ENCODE data around the gene DICER1. TPM values are rescaled to one million over a fixed set of nuclear protein-coding genes. Genes with fewer than 3 reads are reported as not detected.

Gene DICER1
- total and polyA plus RNA-seq, 8 donors = 5.7 to 37.8 (median 24.6) TPM

- intact Hi-C loops (cut with DNase I) = no loop called here
- TF ChIP-seq, protein P1, sequence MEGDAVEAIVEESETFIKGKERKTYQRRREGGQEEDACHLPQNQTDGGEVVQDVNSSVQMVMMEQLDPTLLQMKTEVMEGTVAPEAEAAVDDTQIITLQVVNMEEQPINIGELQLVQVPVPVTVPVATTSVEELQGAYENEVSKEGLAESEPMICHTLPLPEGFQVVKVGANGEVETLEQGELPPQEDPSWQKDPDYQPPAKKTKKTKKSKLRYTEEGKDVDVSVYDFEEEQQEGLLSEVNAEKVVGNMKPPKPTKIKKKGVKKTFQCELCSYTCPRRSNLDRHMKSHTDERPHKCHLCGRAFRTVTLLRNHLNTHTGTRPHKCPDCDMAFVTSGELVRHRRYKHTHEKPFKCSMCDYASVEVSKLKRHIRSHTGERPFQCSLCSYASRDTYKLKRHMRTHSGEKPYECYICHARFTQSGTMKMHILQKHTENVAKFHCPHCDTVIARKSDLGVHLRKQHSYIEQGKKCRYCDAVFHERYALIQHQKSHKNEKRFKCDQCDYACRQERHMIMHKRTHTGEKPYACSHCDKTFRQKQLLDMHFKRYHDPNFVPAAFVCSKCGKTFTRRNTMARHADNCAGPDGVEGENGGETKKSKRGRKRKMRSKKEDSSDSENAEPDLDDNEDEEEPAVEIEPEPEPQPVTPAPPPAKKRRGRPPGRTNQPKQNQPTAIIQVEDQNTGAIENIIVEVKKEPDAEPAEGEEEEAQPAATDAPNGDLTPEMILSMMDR (IDR thresholded peaks at IDR 0.05) = no peak
- no peaks in the 10 kb centered on the region for H3K9me3 ChIP-seq
- DNase-seq = no peak
- H3K27me3 ChIP-seq = no peaks in the 10 kb centered on the region
- no peaks in the 10 kb centered on the region for H3K4me1 ChIP-seq
- no peak overlapping the region for H3K27ac ChIP-seq
- ATAC-seq = no peak
- no peak for FAIRE-seq
- WGBS, 2 donors = 98 to 99% methylated on average over 6 of the region's 6 CpGs
- no peak overlapping the region for H3K4me3 ChIP-seq
- H3K36me3 ChIP-seq = peaks cover 0 to 21% (median 0%) of the 10 kb centered on the region in 3 donors
Measured at GRCh38 chr14:95192311-95192710, 35.0 kb upstream of the DICER1 start.

DNA sequence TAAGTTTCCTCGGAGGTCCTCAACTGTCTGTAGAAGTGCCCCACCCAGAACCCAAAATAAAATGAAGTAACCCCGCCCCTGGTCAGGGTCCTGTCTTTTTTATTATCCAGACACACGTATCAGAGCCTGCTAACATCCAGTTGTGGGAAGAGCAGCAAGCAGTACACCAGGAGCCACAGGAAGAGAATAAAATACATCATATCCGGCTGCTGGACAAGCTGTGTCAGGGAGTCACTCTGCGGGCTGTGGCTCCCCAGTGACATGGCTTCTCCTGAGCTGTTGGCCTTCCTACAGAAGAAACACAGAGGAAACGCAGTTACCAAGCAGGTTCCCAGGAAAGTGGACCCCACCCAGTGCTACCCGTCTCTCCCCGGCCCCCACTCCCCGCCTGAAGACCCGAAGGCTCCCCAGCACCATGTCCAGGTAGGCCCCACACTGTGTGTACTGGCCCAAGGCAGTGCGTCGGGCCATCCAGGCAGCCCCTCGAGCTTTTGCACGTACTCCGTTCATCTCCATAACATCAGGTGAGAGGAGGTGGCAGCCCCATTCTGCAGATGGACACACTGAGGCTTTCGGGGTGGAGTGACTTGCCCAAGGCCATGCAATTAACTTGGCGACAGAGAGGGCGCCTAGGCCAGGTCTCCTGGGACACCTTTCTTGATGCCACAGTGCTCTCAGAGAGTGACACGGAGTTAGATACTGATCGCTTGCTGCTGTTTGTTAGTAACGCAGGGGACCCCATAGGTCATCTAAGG lies 34.3 kb upstream of the DICER1 start:
- Histone ChIP-seq H3K4me1 (no peaks in the 10 kb centered on the region), H3K4me3 (no peak overlapping the region), H3K27me3 (no peaks in the 10 kb centered on the region), H3K9me3 (no peaks in the 10 kb centered on the region), H3K27ac (no peak overlapping the region), H3K36me3 (peaks cover 0 to 21% (median 0%) of the 10 kb centered on the region in 3 donors)
- 91 to 95% methylated on average over 21 of the region's 21 CpGs for WGBS, 2 donors
- TF ChIP-seq, protein P1 (IDR thresholded peaks at IDR 0.05) = no peak
- ATAC-seq = no peak
- no peak for DNase-seq
- FAIRE-seq = no peak
- intact Hi-C loops (cut with DNase I) = no loop called here

GRCh38 chr14:95190857-95191256 lies 33.5 kb upstream of the DICER1 start:
- 93 to 94% methylated on average over 7 of the region's 7 CpGs for WGBS, 2 donors

DNA sequence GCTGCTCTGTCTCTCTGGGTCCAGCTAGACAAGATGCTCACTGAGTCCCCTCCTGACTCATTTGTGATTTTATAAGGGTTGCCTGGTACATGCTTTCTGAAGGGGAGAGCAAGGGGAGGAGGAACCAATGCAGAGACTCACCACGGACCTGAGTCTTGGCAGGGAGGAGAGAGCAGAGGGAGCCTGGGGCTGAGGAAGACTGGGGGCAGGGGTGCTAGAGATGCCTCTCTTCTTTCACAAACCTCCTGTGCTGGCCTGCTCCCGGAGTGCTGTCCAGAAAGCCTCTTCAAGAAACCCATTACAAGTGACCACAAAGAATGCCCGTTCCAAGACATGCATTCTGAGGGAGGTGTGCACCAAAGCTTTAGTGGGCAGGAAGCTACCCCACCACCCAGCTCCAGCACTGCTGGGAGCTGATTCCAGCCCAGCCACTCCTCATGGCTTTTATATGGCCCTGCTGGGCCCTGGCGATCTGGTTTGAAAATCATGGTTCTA lies 33.1 kb upstream of the DICER1 start:
- Histone ChIP-seq H3K36me3 (peaks cover 0 to 21% (median 0%) of the 10 kb centered on the region in 3 donors), H3K4me1 (peaks cover 0 to 8% (median 0%) of the 10 kb centered on the region in 3 donors), H3K27me3 (no peaks in the 10 kb centered on the region), H3K4me3 (no peak overlapping the region), H3K27ac (no peak overlapping the region), H3K9me3 (no peaks in the 10 kb centered on the region)
- FAIRE-seq (no peak), ATAC-seq (no peak), DNase-seq (no peak)
- WGBS, 2 donors = 84 to 85% methylated on average over 4 of the region's 4 CpGs
- intact Hi-C loops (cut with DNase I) = no loop called here
- TF ChIP-seq, protein P1 (IDR thresholded peaks at IDR 0.05) = no peak

More at GRCh38 chr14:95190857-95191256, 33.5 kb upstream of the DICER1 start:
- H3K4me3 ChIP-seq = no peak overlapping the region
- FAIRE-seq = no peak
- peaks cover 0 to 4% (median 0%) of the 10 kb centered on the region in 3 donors for H3K4me1 ChIP-seq
- ATAC-seq = no peak
- peaks cover 0 to 21% (median 0%) of the 10 kb centered on the region in 3 donors for H3K36me3 ChIP-seq
- TF ChIP-seq, protein P1 (IDR thresholded peaks at IDR 0.05) = no peak
- intact Hi-C loops (cut with DNase I) = no loop called here
- no peaks in the 10 kb centered on the region for H3K9me3 ChIP-seq
- no peak for DNase-seq
- no peaks in the 10 kb centered on the region for H3K27me3 ChIP-seq
- no peak overlapping the region for H3K27ac ChIP-seq
